HG03280 (cell line): ENCODE data around the gene PCNX1.

Source experiments
- ATAC-seq: cut with Tn5 transposase; IDR thresholded peaks from one replicate; pipeline ENCODE4 v1.9.1; 2021; ENCODE audit warnings: mild to moderate bottlenecking, moderate library complexity; ENCODE audit not compliant: unreplicated experiment

PCNX1 gene

GRCh38 chr14:70888681-70889175 is 18.5 kb upstream of the PCNX1 start:
- no peak for ATAC-seq

- ATAC-seq: no peak
Measured at GRCh38 chr14:70889555-70889954, 17.7 kb upstream of the PCNX1 start.

GRCh38 chr14:70890826-70891659 is 16.2 kb upstream of the PCNX1 start:
- no peak for ATAC-seq

GRCh38 chr14:70891737-70892136 is 15.5 kb upstream of the PCNX1 start:
- no peak for ATAC-seq

- ATAC-seq: no peak
Measured at GRCh38 chr14:70893062-70893845, 14.0 kb upstream of the PCNX1 start.

GRCh38 chr14:70893858-70894291 is 13.4 kb upstream of the PCNX1 start:
- ATAC-seq: no peak

GRCh38 chr14:70894868-70895267 is 12.4 kb upstream of the PCNX1 start:
- no peak for ATAC-seq

- no peak for ATAC-seq
Measured at GRCh38 chr14:70896317-70896716, 10.9 kb upstream of the PCNX1 start.

GRCh38 chr14:70896981-70897380 is 10.3 kb upstream of the PCNX1 start:
- no peak for ATAC-seq

- no peak for ATAC-seq
Measured at GRCh38 chr14:70897464-70897863, 9.8 kb upstream of the PCNX1 start.

GRCh38 chr14:70898111-70898745 is 9.0 kb upstream of the PCNX1 start:
- ATAC-seq: no peak

GRCh38 chr14:70901269-70901668 is 6.0 kb upstream of the PCNX1 start:
- ATAC-seq: no peak

- ATAC-seq: no peak
Measured at GRCh38 chr14:70902184-70902583, 5.1 kb upstream of the PCNX1 start.

GRCh38 chr14:70904373-70904772 is 2.9 kb upstream of the PCNX1 start:
- ATAC-seq: no peak

- ATAC-seq: no peak
Measured at GRCh38 chr14:70905301-70905700, 2.0 kb upstream of the PCNX1 start.

- no peak for ATAC-seq
Measured at GRCh38 chr14:70906793-70907175, 475 bp upstream of the PCNX1 start.

- ATAC-seq: peak; percentile 33
Measured at GRCh38 chr14:70907996-70908934, 1.0 kb downstream of the PCNX1 start.

- ATAC-seq: no peak
Measured at GRCh38 chr14:70908935-70909641, 1.8 kb downstream of the PCNX1 start.

GRCh38 chr14:70909733-70910614 is 2.7 kb downstream of the PCNX1 start:
- ATAC-seq: no peak
